IPS-15b (cell line): ENCODE measurements around the gene ESR2.

Experiments
- H3K27me3 ChIP-seq: one replicate; pipeline ENCODE4 v1.6.1; 2013; ENCODE audit warnings: low read length; ENCODE audit not compliant: control insufficient read depth, insufficient read depth
- H3K36me3 ChIP-seq: one replicate; pipeline ENCODE4 v1.6.1; 2013; ENCODE audit warnings: low read length; ENCODE audit not compliant: control insufficient read depth, insufficient read depth
- H3K4me1 ChIP-seq: one replicate; pipeline ENCODE4 v1.6.1; 2013; ENCODE audit warnings: mild to moderate bottlenecking, low read length; ENCODE audit not compliant: control insufficient read depth, insufficient read depth
- H3K4me3 ChIP-seq: one replicate; pipeline ENCODE4 v1.5.1; 2013; ENCODE audit warnings: low read depth, low read length
- H3K9ac ChIP-seq: one replicate; pipeline ENCODE4 v1.6.1; 2013; ENCODE audit warnings: low read depth, mild to moderate bottlenecking, low read length
- H3K9me3 ChIP-seq: one replicate; pipeline ENCODE4 v1.6.1; 2013; ENCODE audit warnings: mild to moderate bottlenecking, low read length; ENCODE audit not compliant: control insufficient read depth, insufficient read depth

The ESR2 gene

GRCh38 chr14:64069634-64070359 is 224.4 kb downstream of the ESR2 start:
- H3K27me3 ChIP-seq = no peaks in the 10 kb centered on the region
- H3K36me3 ChIP-seq = peaks cover 3% of the 10 kb centered on the region
- no peak overlapping the region for H3K9ac ChIP-seq
- H3K9me3 ChIP-seq = no peaks in the 10 kb centered on the region
- no peak overlapping the region for H3K4me3 ChIP-seq
- H3K4me1 ChIP-seq = no peaks in the 10 kb centered on the region

- H3K9ac ChIP-seq = no peak overlapping the region
- no peak overlapping the region for H3K4me3 ChIP-seq
- H3K27me3 ChIP-seq = no peaks in the 10 kb centered on the region
- H3K9me3 ChIP-seq = no peaks in the 10 kb centered on the region
- H3K4me1 ChIP-seq = peaks cover 13% of the 10 kb centered on the region
- no peaks in the 10 kb centered on the region for H3K36me3 ChIP-seq
These were observed 229.7 kb downstream of the ESR2 start for GRCh38 chr14:64064447-64064846.

- no peak overlapping the region for H3K9ac ChIP-seq
These were observed 231.6 kb downstream of the ESR2 start for GRCh38 chr14:64062381-64063115.

GRCh38 chr14:64061706-64062105 is 232.5 kb downstream of the ESR2 start:
- Histone ChIP-seq H3K4me1 (peaks cover 13% of the 10 kb centered on the region), H3K4me3 (no peak overlapping the region), H3K27me3 (no peaks in the 10 kb centered on the region), H3K9me3 (no peaks in the 10 kb centered on the region), H3K36me3 (no peaks in the 10 kb centered on the region), H3K9ac (no peak overlapping the region)

More at GRCh38 chr14:64062381-64063115, 231.6 kb downstream of the ESR2 start:
- Histone ChIP-seq H3K36me3 (no peaks in the 10 kb centered on the region), H3K4me1 (peaks cover 13% of the 10 kb centered on the region), H3K27me3 (no peaks in the 10 kb centered on the region), H3K9me3 (no peaks in the 10 kb centered on the region), H3K4me3 (no peak overlapping the region)

- Histone ChIP-seq H3K4me3 (no peak overlapping the region), H3K27me3 (no peaks in the 10 kb centered on the region), H3K4me1 (peaks cover 13% of the 10 kb centered on the region), H3K36me3 (no peaks in the 10 kb centered on the region), H3K9ac (no peak overlapping the region), H3K9me3 (no peaks in the 10 kb centered on the region)
These were observed 233.1 kb downstream of the ESR2 start for GRCh38 chr14:64061115-64061514.

GRCh38 chr14:64060648-64061096 is 233.5 kb downstream of the ESR2 start:
- no peaks in the 10 kb centered on the region for H3K36me3 ChIP-seq
- no peak overlapping the region for H3K4me3 ChIP-seq
- H3K9ac ChIP-seq = no peak overlapping the region

GRCh38 chr14:64060199-64060545 is 234.0 kb downstream of the ESR2 start:
- H3K36me3 ChIP-seq = no peaks in the 10 kb centered on the region
- H3K4me3 ChIP-seq = no peak overlapping the region
- peaks cover 13% of the 10 kb centered on the region for H3K4me1 ChIP-seq
- H3K27me3 ChIP-seq = no peaks in the 10 kb centered on the region
- no peaks in the 10 kb centered on the region for H3K9me3 ChIP-seq
- no peak overlapping the region for H3K9ac ChIP-seq

More at GRCh38 chr14:64060648-64061096, 233.5 kb downstream of the ESR2 start:
- no peaks in the 10 kb centered on the region for H3K9me3 ChIP-seq
- peaks cover 13% of the 10 kb centered on the region for H3K4me1 ChIP-seq
- no peaks in the 10 kb centered on the region for H3K27me3 ChIP-seq

- H3K27me3 ChIP-seq = no peaks in the 10 kb centered on the region
- H3K9ac ChIP-seq = no peak overlapping the region
- H3K4me3 ChIP-seq = no peak overlapping the region
- H3K4me1 ChIP-seq = peaks cover 13% of the 10 kb centered on the region
- no peaks in the 10 kb centered on the region for H3K36me3 ChIP-seq
- H3K9me3 ChIP-seq = no peaks in the 10 kb centered on the region
These were observed 234.5 kb downstream of the ESR2 start for GRCh38 chr14:64059454-64060198.

- H3K36me3 ChIP-seq = no peaks in the 10 kb centered on the region
- H3K4me1 ChIP-seq = peaks cover 9% of the 10 kb centered on the region
- H3K9ac ChIP-seq = no peak overlapping the region
- no peak overlapping the region for H3K4me3 ChIP-seq
- H3K9me3 ChIP-seq = no peaks in the 10 kb centered on the region
- H3K27me3 ChIP-seq = no peaks in the 10 kb centered on the region
These were observed 240.2 kb downstream of the ESR2 start for GRCh38 chr14:64053694-64054669.

GRCh38 chr14:64049616-64050381 is 244.4 kb downstream of the ESR2 start:
- no peak overlapping the region for H3K9ac ChIP-seq
- peaks cover 9% of the 10 kb centered on the region for H3K4me1 ChIP-seq
- H3K4me3 ChIP-seq = no peak overlapping the region
- no peaks in the 10 kb centered on the region for H3K36me3 ChIP-seq
- no peaks in the 10 kb centered on the region for H3K27me3 ChIP-seq
- no peaks in the 10 kb centered on the region for H3K9me3 ChIP-seq
